ENCODE measurements around the gene RAB11FIP4. TPM values are rescaled to one million over a fixed set of nuclear protein-coding genes. Genes with fewer than 3 reads are reported as not detected.

RAB11FIP4 gene
- total and polyA plus RNA-seq, 2 donors (not counting 1 experiment from before 2014, with no cell fraction given): 17.0 to 70.5 TPM

- ATAC-seq (ENCODE audit: low read depth): no peak
Measured at GRCh38 chr17:31575043-31575442, 183.6 kb downstream of the RAB11FIP4 start.

DNA sequence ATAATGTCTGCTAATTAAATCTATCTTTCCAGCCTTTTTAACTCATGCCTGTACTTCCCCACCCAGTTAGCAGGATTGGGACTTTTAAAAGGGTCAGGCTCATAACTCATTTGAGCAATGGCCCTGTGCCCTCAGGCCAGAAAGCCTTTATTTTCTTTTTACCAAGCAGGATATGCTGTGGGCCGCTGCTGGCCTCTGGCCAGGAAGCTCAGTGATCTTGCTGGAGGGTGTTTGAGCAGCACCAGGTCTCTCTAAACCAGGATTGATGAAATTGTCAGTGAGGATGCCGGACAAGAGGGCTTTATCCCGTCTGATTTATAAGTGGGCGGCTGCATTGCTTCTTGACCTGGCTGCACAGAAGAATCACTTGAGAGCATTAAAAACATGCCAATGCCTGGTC is 187.8 kb downstream of the RAB11FIP4 start:
- Histone ChIP-seq H2AFZ (ENCODE audit: insufficient read depth, low read depth, low read length, poor library complexity, severe bottlenecking) (no peak overlapping the region), H3K9ac (ENCODE audit: low read length) (no peak overlapping the region), H3K36me3 (replicated peaks in 1 of 2; ENCODE audit: control extremely low read depth in 1 of 2, control insufficient read depth in 1 of 2, extremely low read depth in 1 of 2, insufficient read depth in 2 of 2, low read length in 1 of 2) (no peaks in the 10 kb centered on the region), H3K9me3 (ENCODE audit: control extremely low read depth in 1 of 3, control insufficient read depth in 2 of 3, insufficient read depth in 1 of 3, low read length in 2 of 3) (peaks cover 0 to 3% (median 0%) of the 10 kb centered on the region in 3 donors), H3K79me2 (ENCODE audit: control insufficient read depth, insufficient read depth, low read length) (no peaks in the 10 kb centered on the region), H3K27me3 (replicated peaks in 1 of 4; ENCODE audit: control extremely low read depth in 1 of 4, control insufficient read depth in 3 of 4, insufficient read depth in 4 of 4, low read length in 3 of 4) (no peaks in the 10 kb centered on the region), H4K20me1 (ENCODE audit: control insufficient read depth, insufficient read depth, low read length, poor library complexity, severe bottlenecking) (no peaks in the 10 kb centered on the region), H3K4me1 (ENCODE audit: control insufficient read depth in 2 of 2, insufficient read depth in 2 of 2, low read length in 2 of 2) (peaks cover 10 to 16% of the 10 kb centered on the region in 2 donors), H3K27ac (ENCODE audit: low read length in 2 of 2) (no peak overlapping the region), H3K4me3 (ENCODE audit: control extremely low read depth in 1 of 5, extremely low read depth in 1 of 5, insufficient read depth in 1 of 5, low read depth in 2 of 5, low read length in 4 of 5) (no peak overlapping the region), H3K4me2 (replicated peaks; ENCODE audit: low read depth, low read length, poor library complexity, severe bottlenecking) (no peak overlapping the region)
- WGBS (ENCODE audit: insufficient coverage): 81% methylated on average over 4 of the region's 4 CpGs
- ATAC-seq (ENCODE audit: low read depth) (no peak), DNase-seq (no peak)
- TF ChIP-seq EZH2 (IDR thresholded peaks at IDR 0.05; ENCODE audit: borderline replicate concordance, insufficient read depth, low read depth, low read length, poor library complexity, severe bottlenecking): no peak
- TF ChIP-seq, protein P1, sequence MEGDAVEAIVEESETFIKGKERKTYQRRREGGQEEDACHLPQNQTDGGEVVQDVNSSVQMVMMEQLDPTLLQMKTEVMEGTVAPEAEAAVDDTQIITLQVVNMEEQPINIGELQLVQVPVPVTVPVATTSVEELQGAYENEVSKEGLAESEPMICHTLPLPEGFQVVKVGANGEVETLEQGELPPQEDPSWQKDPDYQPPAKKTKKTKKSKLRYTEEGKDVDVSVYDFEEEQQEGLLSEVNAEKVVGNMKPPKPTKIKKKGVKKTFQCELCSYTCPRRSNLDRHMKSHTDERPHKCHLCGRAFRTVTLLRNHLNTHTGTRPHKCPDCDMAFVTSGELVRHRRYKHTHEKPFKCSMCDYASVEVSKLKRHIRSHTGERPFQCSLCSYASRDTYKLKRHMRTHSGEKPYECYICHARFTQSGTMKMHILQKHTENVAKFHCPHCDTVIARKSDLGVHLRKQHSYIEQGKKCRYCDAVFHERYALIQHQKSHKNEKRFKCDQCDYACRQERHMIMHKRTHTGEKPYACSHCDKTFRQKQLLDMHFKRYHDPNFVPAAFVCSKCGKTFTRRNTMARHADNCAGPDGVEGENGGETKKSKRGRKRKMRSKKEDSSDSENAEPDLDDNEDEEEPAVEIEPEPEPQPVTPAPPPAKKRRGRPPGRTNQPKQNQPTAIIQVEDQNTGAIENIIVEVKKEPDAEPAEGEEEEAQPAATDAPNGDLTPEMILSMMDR (IDR thresholded peaks at IDR 0.05): no peak
- Mint-ChIP-seq H3K27ac (no peak overlapping the region), H3K4me1 (peaks cover 13% of the 10 kb centered on the region), H3K4me3 (no peak overlapping the region), H3K9me3 (ENCODE audit: insufficient read depth) (no peaks in the 10 kb centered on the region), H3K27me3 (no peaks in the 10 kb centered on the region)
- POLR2A ChIA-PET: no interaction called here
- CTCF ChIA-PET: interaction anchor here (0.7 kb wide), 1 partner anchor 217 kb away, joined by 3 read pairs; no protein-coding TSS in a partner anchor
- intact Hi-C loops (cut with micrococcal nuclease): no loop called here

More at GRCh38 chr17:31575043-31575442, 183.6 kb downstream of the RAB11FIP4 start:
- H3K4me3 Mint-ChIP-seq: no peak overlapping the region
- Histone ChIP-seq H3K4me3 (ENCODE audit: control extremely low read depth in 1 of 5, extremely low read depth in 1 of 5, insufficient read depth in 1 of 5, low read depth in 2 of 5, low read length in 4 of 5) (no peak overlapping the region), H3K4me2 (replicated peaks; ENCODE audit: low read depth, low read length, poor library complexity, severe bottlenecking) (no peak overlapping the region), H3K27me3 (replicated peaks in 1 of 4; ENCODE audit: control extremely low read depth in 1 of 4, control insufficient read depth in 3 of 4, insufficient read depth in 4 of 4, low read length in 3 of 4) (no peaks in the 10 kb centered on the region), H3K27ac (ENCODE audit: low read length in 2 of 2) (no peak overlapping the region), H2AFZ (ENCODE audit: insufficient read depth, low read depth, low read length, poor library complexity, severe bottlenecking) (no peak overlapping the region), H4K20me1 (ENCODE audit: control insufficient read depth, insufficient read depth, low read length, poor library complexity, severe bottlenecking) (no peaks in the 10 kb centered on the region), H3K79me2 (ENCODE audit: control insufficient read depth, insufficient read depth, low read length) (no peaks in the 10 kb centered on the region), H3K36me3 (replicated peaks in 1 of 2; ENCODE audit: control extremely low read depth in 1 of 2, control insufficient read depth in 1 of 2, extremely low read depth in 1 of 2, insufficient read depth in 2 of 2, low read length in 1 of 2) (no peaks in the 10 kb centered on the region), H3K9ac (ENCODE audit: low read length) (no peak overlapping the region), H3K4me1 (ENCODE audit: control insufficient read depth in 2 of 2, insufficient read depth in 2 of 2, low read length in 2 of 2) (no peaks in the 10 kb centered on the region), H3K9me3 (ENCODE audit: control extremely low read depth in 1 of 3, control insufficient read depth in 2 of 3, insufficient read depth in 1 of 3, low read length in 2 of 3) (no peaks in the 10 kb centered on the region)
- WGBS (ENCODE audit: insufficient coverage): 91% methylated on average over 7 of the region's 13 CpGs
- H3K4me1 Mint-ChIP-seq: no peaks in the 10 kb centered on the region
- H3K27ac Mint-ChIP-seq: no peak overlapping the region
- H3K27me3 Mint-ChIP-seq: no peaks in the 10 kb centered on the region
- ChIA-PET POLR2A (no interaction called here), CTCF (no interaction called here)
- H3K9me3 Mint-ChIP-seq (ENCODE audit: insufficient read depth): no peaks in the 10 kb centered on the region
- DNase-seq: no peak
- intact Hi-C loops (cut with micrococcal nuclease): no loop called here
- TF ChIP-seq, protein P1 (IDR thresholded peaks at IDR 0.05): no peak
- TF ChIP-seq EZH2 (IDR thresholded peaks at IDR 0.05; ENCODE audit: borderline replicate concordance, insufficient read depth, low read depth, low read length, poor library complexity, severe bottlenecking): no peak
